Endothelial cell of umbilical vein (primary cell): ENCODE measurements around the gene TCAP. TPM values are rescaled to one million over a fixed set of nuclear protein-coding genes. Genes with fewer than 3 reads are reported as not detected.

Experiments
- BruUV-seq: library from RNA; stranded (reverse); fragments of 400-500 nt; replicated peaks from 2 replicates; lab custom pipeline; 2021; lab: Mats Ljungman, UMichigan
- CTCF ChIA-PET: fragments of 300-600, 350-600 bp; sonication (Branson Sonifier 250); formaldehyde crosslinking; loops from one replicate; lab custom pipeline; 2021; ENCODE audit warnings: antibody characterized with exemption, inconsistent platforms; lab: Charles Lee
- POLR2A ChIA-PET: fragments of 300-600, 350-600 bp; sonication (Branson Sonifier 250); formaldehyde crosslinking; loops from one replicate; lab custom pipeline; 2021; ENCODE audit warnings: antibody characterized with exemption, inconsistent platforms; lab: Charles Lee
- DNase-seq: peaks from one replicate; pipeline ENCODE4 v3.0.0-alpha.2; 2011; ENCODE audit warnings: low read depth, low spot score
- FAIRE-seq: peaks from 2 replicates; lab custom pipeline; 2011; peaks lifted over from hg19 to GRCh38; lab: Jason Lieb, UNC
- H2AFZ ChIP-seq: 2 replicates; pipeline ENCODE4 v1.6.0; 2012; ENCODE audit warnings: low read depth, low read length, control low read depth, inconsistent platforms
- H3K27ac ChIP-seq: 2 replicates; pipeline ENCODE4 v1.5.1; 2011; ENCODE audit warnings: low read depth, mild to moderate bottlenecking, control low read depth, low read length, moderate library complexity; ENCODE audit not compliant: insufficient read depth
- H3K27me3 ChIP-seq, 2 experiments: 2 replicates each; pipeline versions ENCODE4 v1.6.0 to v1.6.1; 2011; ENCODE audit warnings: low read length in 2 of 2, mixed read lengths in 1 of 2; ENCODE audit not compliant: control insufficient read depth in 2 of 2, insufficient read depth in 2 of 2
- H3K36me3 ChIP-seq, 2 experiments: 2 replicates in 1 of 2; 3 replicates in 1 of 2; pipeline ENCODE4 v1.5.1; 2011; ENCODE audit warnings: low read length in 2 of 2, mild to moderate bottlenecking in 1 of 2, moderate library complexity in 1 of 2; ENCODE audit not compliant: control insufficient read depth in 2 of 2, insufficient read depth in 2 of 2; ENCODE audit errors: extremely low read depth in 1 of 2
- H3K4me1 ChIP-seq: 3 replicates; pipeline ENCODE4 v1.5.1; 2011; ENCODE audit warnings: mild to moderate bottlenecking, low read length; ENCODE audit not compliant: control insufficient read depth, insufficient read depth; ENCODE audit errors: extremely low read depth
- H3K4me2 ChIP-seq: 2 replicates; pipeline ENCODE4 v1.6.1; 2011; ENCODE audit warnings: low read length, control low read depth, mixed read lengths; ENCODE audit not compliant: insufficient read depth
- H3K4me3 ChIP-seq, 3 experiments: fragments of 200-600 bp in 1 of 3; sonication (generic), shearing (Covaris generic) in 1 of 3; replicated peaks in 1 of 3; 2 replicates each; pipeline ENCODE4 v1.5.1; 2011 to 2016; ENCODE audit warnings: control low read depth in 3 of 3, low read length in 3 of 3, mild to moderate bottlenecking in 2 of 3, inconsistent platforms in 1 of 3, low read depth in 1 of 3, moderate library complexity in 1 of 3; ENCODE audit not compliant: insufficient read depth in 1 of 3
- H3K79me2 ChIP-seq: 2 replicates; pipeline ENCODE4 v1.6.0; 2012; ENCODE audit warnings: low read length, inconsistent platforms; ENCODE audit not compliant: control insufficient read depth, insufficient read depth
- H3K9ac ChIP-seq: replicated peaks from 2 replicates; pipeline ENCODE3; 2011; ENCODE audit warnings: low read length, control low read depth; ENCODE audit not compliant: insufficient read depth; ENCODE audit errors: extremely low read depth
- H3K9me1 ChIP-seq: replicated peaks from 3 replicates; pipeline ENCODE4 v1.6.0; 2011; ENCODE audit warnings: mild to moderate bottlenecking, low read length; ENCODE audit not compliant: control insufficient read depth, insufficient read depth; ENCODE audit errors: extremely low read depth
- H3K9me3 ChIP-seq: replicated peaks from 2 replicates; pipeline ENCODE4 v1.5.1; 2012; ENCODE audit warnings: low read length, inconsistent platforms; ENCODE audit not compliant: control insufficient read depth, insufficient read depth
- H4K20me1 ChIP-seq: replicated peaks from 2 replicates; pipeline ENCODE3; 2011; ENCODE audit warnings: mild to moderate bottlenecking, low read length; ENCODE audit not compliant: control insufficient read depth, insufficient read depth; ENCODE audit errors: extremely low read depth
- CTCF ChIP-seq, 2 donors: IDR thresholded peaks; 1 replicate in 1 of 2; 2 replicates in 1 of 2; pipeline ENCODE4 v1.5.1; 2011; ENCODE audit warnings: low read length in 2 of 2, mild to moderate bottlenecking in 2 of 2, moderate library complexity in 2 of 2, control low read depth in 1 of 2, inconsistent platforms in 1 of 2, low read depth in 1 of 2; ENCODE audit not compliant: insufficient read depth in 1 of 2; ENCODE audit errors: extremely low read depth in 1 of 2
- EZH2 ChIP-seq: IDR thresholded peaks from 2 replicates; pipeline ENCODE4 v1.6.1; 2012; ENCODE audit warnings: borderline replicate concordance, low read depth, mild to moderate bottlenecking, moderate library complexity, low read length, inconsistent platforms; ENCODE audit not compliant: severe bottlenecking
- FOS ChIP-seq: IDR thresholded peaks from 2 replicates; pipeline ENCODE4 v1.6.1; 2011; ENCODE audit warnings: mild to moderate bottlenecking, low read length, moderate library complexity, borderline replicate concordance; ENCODE audit not compliant: insufficient read depth
- GATA2 ChIP-seq: IDR thresholded peaks from 2 replicates; pipeline ENCODE4 v1.7.0; 2011; ENCODE audit warnings: low read depth, mild to moderate bottlenecking, moderate library complexity, mixed read lengths, low read length; ENCODE audit not compliant: insufficient read length, insufficient read depth
- JUN ChIP-seq: IDR thresholded peaks from 2 replicates; pipeline ENCODE4 v1.6.1; 2011; ENCODE audit warnings: borderline replicate concordance, low read depth; ENCODE audit not compliant: insufficient read length, insufficient read depth
- MYC ChIP-seq: IDR thresholded peaks from one replicate; pipeline ENCODE4 v1.6.1; 2011; ENCODE audit warnings: mild to moderate bottlenecking, low read depth, low read length
- POLR2A ChIP-seq: IDR thresholded peaks from 2 replicates; pipeline ENCODE4 v1.6.1; 2012; ENCODE audit warnings: low read depth, mild to moderate bottlenecking, control low read depth, low read length
- POLR2AphosphoS5 ChIP-seq: IDR thresholded peaks from 2 replicates; pipeline ENCODE4 v1.6.1; 2012; ENCODE audit warnings: low read depth, mild to moderate bottlenecking, control low read depth, low read length, moderate library complexity; ENCODE audit not compliant: insufficient read depth
- dilution Hi-C: fragments of 300-500 bp; cut with MboI; formaldehyde crosslinking; loops from one replicate; pipeline ENCODE4 v1.15.0; 2019; ENCODE audit warnings: low sequenced_read_pairs; ENCODE audit not compliant: extremely low pct_ligation_motif_present
- intact Hi-C: fragments of 100-400 bp; cut with micrococcal nuclease; formaldehyde crosslinking; loops from one replicate; pipeline ENCODE4 v1.10.0; 2022
- polyA plus RNA-seq, 4 experiments: library from polyadenylated mRNA; depleted of rRNA in 3 of 4; stranded (reverse) in 3 of 4; unstranded in 1 of 4; fragments of >200 nt; gene quantifications; 2 replicates each; pipeline versions ENCODE4 v1.2.1 to v1.2.3, GENCODE V29; 2011 to 2012; ENCODE audit warnings: missing spikeins in 1 of 4
- total RNA-seq: library from RNA; stranded (reverse); gene quantifications from 2 replicates; pipeline ENCODE4 v1.2.3, GENCODE V29; 2021
- TF ChIP-seq, protein P1 (sequence below): IDR thresholded peaks from 2 replicates; pipeline ENCODE4 v1.6.1; 2011; ENCODE audit not compliant: insufficient read depth, insufficient read length

The TCAP gene
- total and polyA plus RNA-seq, 2 donors (not counting 3 experiments of a cell fraction or from before 2014, with no cell fraction given): 0.51 to 0.93 TPM

DNA sequence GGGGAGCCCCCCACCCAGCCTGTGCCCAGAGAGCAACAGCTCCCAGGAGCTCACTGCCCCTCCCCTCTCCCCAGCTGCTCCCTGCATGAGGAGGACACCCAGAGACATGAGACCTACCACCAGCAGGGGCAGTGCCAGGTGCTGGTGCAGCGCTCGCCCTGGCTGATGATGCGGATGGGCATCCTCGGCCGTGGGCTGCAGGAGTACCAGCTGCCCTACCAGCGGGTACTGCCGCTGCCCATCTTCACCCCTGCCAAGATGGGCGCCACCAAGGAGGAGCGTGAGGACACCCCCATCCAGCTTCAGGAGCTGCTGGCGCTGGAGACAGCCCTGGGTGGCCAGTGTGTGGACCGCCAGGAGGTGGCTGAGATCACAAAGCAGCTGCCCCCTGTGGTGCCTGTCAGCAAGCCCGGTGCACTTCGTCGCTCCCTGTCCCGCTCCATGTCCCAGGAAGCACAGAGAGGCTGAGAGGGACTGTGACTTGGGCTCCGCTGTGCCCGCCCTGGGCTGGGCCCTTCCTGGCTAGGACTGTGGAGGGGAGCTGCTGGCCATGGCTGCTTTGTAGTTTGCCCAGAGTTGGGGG lies 584 bp downstream of the TCAP start:
- peaks cover 6 to 10% of the 10 kb centered on the region in 2 experiments for H3K27me3 ChIP-seq
- dilution Hi-C loops: no loop called here
- FAIRE-seq (no peak), DNase-seq (no peak)
- no peak overlapping the region for H2AFZ ChIP-seq
- H3K4me2 ChIP-seq: no peak overlapping the region
- ChIA-PET POLR2A (no interaction called here), CTCF (interaction anchor here (0.8 to 13.1 kb wide), 8 partner anchors 13 to 118 kb away, joined by 3 to 291 read pairs (median 6); no protein-coding TSS in a partner anchor)
- H3K79me2 ChIP-seq: no peaks in the 10 kb centered on the region
- no peak overlapping the region for H3K27ac ChIP-seq
- no TSS peak for BruUV-seq
- peaks cover 0 to 2% of the 10 kb centered on the region in 2 experiments for H3K36me3 ChIP-seq
- intact Hi-C loops: no loop called here
- TF ChIP-seq CTCF (IDR thresholded peaks at IDR 0.05; ENCODE audit: extremely low read depth in 1 of 2, insufficient read depth in 1 of 2, low read depth in 1 of 2, low read length in 2 of 2) (no peak), FOS (no peak), JUN (no peak), EZH2 (no peak), POLR2A (no peak), GATA2 (no peak), POLR2AphosphoS5 (no peak), MYC (no peak)
- TF ChIP-seq, protein P1, sequence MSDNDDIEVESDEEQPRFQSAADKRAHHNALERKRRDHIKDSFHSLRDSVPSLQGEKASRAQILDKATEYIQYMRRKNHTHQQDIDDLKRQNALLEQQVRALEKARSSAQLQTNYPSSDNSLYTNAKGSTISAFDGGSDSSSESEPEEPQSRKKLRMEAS: no peak
- no peaks in the 10 kb centered on the region for H4K20me1 ChIP-seq
- no peaks in the 10 kb centered on the region for H3K4me1 ChIP-seq
- no peaks in the 10 kb centered on the region for H3K9me3 ChIP-seq
- no peaks in the 10 kb centered on the region for H3K9me1 ChIP-seq
- H3K9ac ChIP-seq: no peak overlapping the region
- H3K4me3 ChIP-seq: no peak overlapping the region
